Smooth muscle cell (in vitro differentiated cells): ENCODE data around the gene NISCH. TPM values are rescaled to one million over a fixed set of nuclear protein-coding genes. Genes with fewer than 3 reads are reported as not detected.

Experiments used
- DNase-seq: peaks from one replicate; lab custom pipeline; 2025; ENCODE audit not compliant: unreplicated experiment; lab: John Stamatoyannopoulos, UW
- H2AFZ ChIP-seq: fragments of 200-600 bp; sonication (generic); 2 replicates; pipeline ENCODE4 v1.6.0; 2016; ENCODE audit warnings: antibody characterized with exemption, low read depth, mild to moderate bottlenecking
- H3F3A ChIP-seq: fragments of 200-600 bp; sonication (generic); 2 replicates; pipeline ENCODE4 v1.6.0; 2017; ENCODE audit warnings: antibody characterized with exemption, low read depth
- H3K27ac ChIP-seq: fragments of 200-600 bp; sonication (generic); 2 replicates; pipeline ENCODE4 v1.5.1; 2016; ENCODE audit warnings: low read depth, mild to moderate bottlenecking
- H3K27me3 ChIP-seq: fragments of 200-600 bp; sonication (generic); 2 replicates; pipeline ENCODE4 v1.6.1; 2016; ENCODE audit warnings: low read depth, mild to moderate bottlenecking
- H3K36me3 ChIP-seq: fragments of 200-600 bp; sonication (generic); 2 replicates; pipeline ENCODE4 v1.5.1; 2016; ENCODE audit warnings: low read depth
- H3K4me1 ChIP-seq: fragments of 200-600 bp; sonication (generic); 2 replicates; pipeline ENCODE4 v1.5.1; 2016; ENCODE audit warnings: low read depth
- H3K4me2 ChIP-seq: fragments of 200-600 bp; sonication (generic); 2 replicates; pipeline ENCODE4 v1.6.0; 2016; ENCODE audit warnings: mild to moderate bottlenecking
- H3K4me3 ChIP-seq: fragments of 200-600 bp; sonication (generic); 2 replicates; pipeline ENCODE4 v1.5.1; 2016; ENCODE audit warnings: mild to moderate bottlenecking
- H3K79me2 ChIP-seq: fragments of 200-600 bp; sonication (generic); 2 replicates; pipeline ENCODE4 v1.6.0; 2016; ENCODE audit warnings: low read depth, mild to moderate bottlenecking
- H3K9ac ChIP-seq: fragments of 200-600 bp; sonication (generic); 2 replicates; pipeline ENCODE4 v1.6.0; 2016; ENCODE audit warnings: low read depth
- H3K9me3 ChIP-seq: fragments of 200-600 bp; sonication (generic); replicated peaks from 2 replicates; pipeline ENCODE4 v1.5.1; 2016; ENCODE audit warnings: low read depth
- H4K20me1 ChIP-seq: fragments of 200-600 bp; sonication (generic); 2 replicates; pipeline ENCODE4 v1.6.0; 2016; ENCODE audit warnings: low read depth
- CTCF ChIP-seq: fragments of 200-600 bp; sonication (generic); IDR thresholded peaks from 2 replicates; pipeline ENCODE4 v1.5.1; 2017; ENCODE audit warnings: borderline replicate concordance, mild to moderate bottlenecking, antibody characterized with exemption; ENCODE audit not compliant: insufficient read depth, poor library complexity, severe bottlenecking
- WGBS: methylation state at CpG from one replicate; pipeline ENCODE4 v1.1.7; 2016; ENCODE audit warnings: low lambda C conversion rate; 5-methylcytosine and 5-hydroxymethylcytosine counted together
- polyA plus RNA-seq: library from polyadenylated mRNA; unstranded; fragments of >200 nt; fragmentation: Nextera tagmentation; extraction: Ambion mirVana; gene quantifications from 2 replicates; pipeline ENCODE4 v1.2.1, GENCODE V29; 2016
- total RNA-seq: library from RNA; depleted of rRNA; stranded (reverse); fragments of >200 nt; gene quantifications from 2 replicates; pipeline ENCODE4 v1.2.3, GENCODE V29; 2014

Gene NISCH
- total and polyA plus RNA-seq, 2 experiments from 2014 or later, result 47.3 to 55.2 TPM

- peak within 1 kb of the TSS; percentile 83 for H3K9ac ChIP-seq
- no peaks in the 10 kb centered on the region for H3K27me3 ChIP-seq
- peak within 1 kb of the TSS; percentile 96 for H3K4me2 ChIP-seq
- peak within 1 kb of the TSS; percentile 84 for H3K27ac ChIP-seq
- H4K20me1 ChIP-seq, result peaks cover 51% of the 10 kb centered on the region
- peaks cover 37% of the 10 kb centered on the region for H3K4me1 ChIP-seq
- H3K4me3 ChIP-seq, result peak within 1 kb of the TSS; percentile 71
- TF ChIP-seq CTCF, result no peak
- H3K79me2 ChIP-seq, result peaks cover 62% of the 10 kb centered on the region
- H3F3A ChIP-seq, result no peaks in the 10 kb centered on the region
- DNase-seq, result peak; percentile 84
- H2AFZ ChIP-seq, result no peak within 1 kb of the TSS
- H3K9me3 ChIP-seq, result no peaks in the 10 kb centered on the region
- no peaks in the 10 kb centered on the region for H3K36me3 ChIP-seq
- WGBS, result under 1% methylated on average over 63 of the region's 65 CpGs
Observed at GRCh38 chr3:52536369-52537164, 81.2 kb downstream of the NISCH start, which contains the start of gene UQCC5. TSS of gene UQCC5 (plus strand) at chr3:52536605. CDS start at chr3:52536756, 151 bp downstream.

GRCh38 chr3:52537165-52537620, 81.8 kb downstream of the NISCH start:
- no peak overlapping the region for H2AFZ ChIP-seq
- 15% methylated on average over 6 of the region's 6 CpGs for WGBS
- H3F3A ChIP-seq, result no peaks in the 10 kb centered on the region
- peaks cover 51% of the 10 kb centered on the region for H4K20me1 ChIP-seq
- DNase-seq, result no peak
- peak overlapping the region; percentile 71 for H3K4me3 ChIP-seq
- no peaks in the 10 kb centered on the region for H3K27me3 ChIP-seq
- peak overlapping the region; percentile 83 for H3K9ac ChIP-seq
- H3K4me2 ChIP-seq, result peak overlapping the region; percentile 93
- H3K27ac ChIP-seq, result peak overlapping the region; percentile 84
- no peaks in the 10 kb centered on the region for H3K36me3 ChIP-seq
- H3K79me2 ChIP-seq, result peaks cover 62% of the 10 kb centered on the region
- peaks cover 30% of the 10 kb centered on the region for H3K4me1 ChIP-seq
- no peaks in the 10 kb centered on the region for H3K9me3 ChIP-seq
- TF ChIP-seq CTCF, result no peak

- Histone ChIP-seq H3K9me3 (no peaks in the 10 kb centered on the region), H4K20me1 (peaks cover 51% of the 10 kb centered on the region), H3K4me3 (peak overlapping the region; percentile 71), H3K27ac (peak overlapping the region; percentile 84), H2AFZ (no peak overlapping the region), H3K9ac (peak overlapping the region; percentile 83), H3K79me2 (peaks cover 55% of the 10 kb centered on the region), H3K27me3 (no peaks in the 10 kb centered on the region), H3K36me3 (no peaks in the 10 kb centered on the region), H3K4me1 (peaks cover 25% of the 10 kb centered on the region), H3K4me2 (peak overlapping the region; percentile 93), H3F3A (no peaks in the 10 kb centered on the region)
- TF ChIP-seq CTCF, result no peak
- DNase-seq, result no peak
- WGBS, result 86% methylated on average over 7 of the region's 7 CpGs
Observed at GRCh38 chr3:52537726-52538421, 82.5 kb downstream of the NISCH start.
